Peyer's patch (tissue), 4 donors: Measurements from ENCODE around the gene DDX10. TPM values are rescaled to one million over a fixed set of nuclear protein-coding genes. Genes with fewer than 3 reads are reported as not detected.
A peak's percentile ranks its signal among the peaks of the same experiment; 100 is the strongest.

ENCODE experiments used
- DNase-seq, 3 donors: peaks; one replicate each; pipeline ENCODE4 v3.0.0-alpha.2; 2017 to 2019
- H3K27ac ChIP-seq, 4 donors: fragments of 200-600 bp; sonication (generic); one replicate each; pipeline ENCODE4 v1.5.1; 2016 to 2019
- H3K27me3 ChIP-seq, 2 donors: fragments of 200-600 bp; sonication (generic); one replicate each; pipeline ENCODE4 v1.5.1; 2019
- H3K36me3 ChIP-seq, 3 donors: fragments of 200-600 bp; sonication (generic); one replicate each; pipeline ENCODE4 v1.5.1; 2016 to 2019
- H3K4me1 ChIP-seq, 4 donors: fragments of 200-600 bp; sonication (generic); one replicate each; pipeline ENCODE4 v1.5.1; 2016 to 2019
- H3K4me3 ChIP-seq, 4 donors: fragments of 200-600 bp; sonication (generic); 1 replicate in 3 of 4; 2 replicates in 1 of 4; pipeline ENCODE4 v1.5.1; 2016 to 2019; ENCODE audit warnings: mild to moderate bottlenecking in 1 of 4
- H3K9me3 ChIP-seq, 4 donors: fragments of 200-600 bp; sonication (generic); one replicate each; pipeline ENCODE4 v1.5.1; 2016 to 2019; ENCODE audit warnings: mild to moderate bottlenecking in 1 of 4
- CTCF ChIP-seq, 6 experiments: fragments of 450-650 bp in 4 of 6; fragments of 200-600 bp in 2 of 6; sonication (generic) in 1 of 6; IDR thresholded peaks; one replicate each; pipeline ENCODE4 v1.5.1; 2017 to 2019; ENCODE audit warnings: antibody characterized with exemption in 6 of 6, mild to moderate bottlenecking in 3 of 6, moderate library complexity in 1 of 6
- POLR2A ChIP-seq, 2 donors: fragments of 450-650 bp; IDR thresholded peaks; one replicate each; pipeline ENCODE4 v1.5.1; 2017; ENCODE audit warnings: antibody characterized with exemption in 2 of 2, mild to moderate bottlenecking in 2 of 2, moderate library complexity in 2 of 2
- total RNA-seq, 4 donors: library from RNA; depleted of rRNA; stranded (reverse); fragments of >200 nt; gene quantifications; one replicate each; pipeline ENCODE4 v1.1.0, GENCODE V29; 2016

The DDX10 gene
- total RNA-seq, 4 donors from 2014 or later = 3.9 to 38.0 (median 16.5) TPM

GRCh38 chr11:108624196-108624925, 40.5 kb upstream of the DDX10 start:
- peak overlapping the region in 1 of 4 donors; percentile 39 for H3K27ac ChIP-seq
- H3K27me3 ChIP-seq = no peaks in the 10 kb centered on the region
- H3K36me3 ChIP-seq = no peaks in the 10 kb centered on the region
- no peak overlapping the region for H3K4me3 ChIP-seq
- no peak for DNase-seq
- H3K9me3 ChIP-seq = no peaks in the 10 kb centered on the region
- H3K4me1 ChIP-seq = no peaks in the 10 kb centered on the region
- TF ChIP-seq CTCF (IDR thresholded peaks at IDR 0.05) = no peak

GRCh38 chr11:108628326-108628725, 36.5 kb upstream of the DDX10 start:
- H3K27ac ChIP-seq = no peak overlapping the region
- TF ChIP-seq POLR2A (IDR thresholded peaks at IDR 0.05) = no peak
- TF ChIP-seq CTCF (IDR thresholded peaks at IDR 0.05) = no peak
- no peaks in the 10 kb centered on the region for H3K9me3 ChIP-seq
- H3K4me3 ChIP-seq = no peak overlapping the region
- no peaks in the 10 kb centered on the region for H3K4me1 ChIP-seq
- no peaks in the 10 kb centered on the region for H3K27me3 ChIP-seq
- H3K36me3 ChIP-seq = no peaks in the 10 kb centered on the region
- no peak for DNase-seq

- no peaks in the 10 kb centered on the region for H3K9me3 ChIP-seq
- no peak for TF ChIP-seq CTCF (IDR thresholded peaks at IDR 0.05)
- TF ChIP-seq POLR2A (IDR thresholded peaks at IDR 0.05) = no peak
- no peak for DNase-seq
- H3K4me3 ChIP-seq = no peak overlapping the region
- no peaks in the 10 kb centered on the region for H3K4me1 ChIP-seq
- H3K27ac ChIP-seq = no peak overlapping the region
- no peaks in the 10 kb centered on the region for H3K36me3 ChIP-seq
- H3K27me3 ChIP-seq = no peaks in the 10 kb centered on the region
These were observed 36.1 kb upstream of the DDX10 start for GRCh38 chr11:108628812-108629211.

- H3K4me1 ChIP-seq = no peaks in the 10 kb centered on the region
- H3K27ac ChIP-seq = no peak overlapping the region
- H3K9me3 ChIP-seq = no peaks in the 10 kb centered on the region
- TF ChIP-seq CTCF (IDR thresholded peaks at IDR 0.05) (no peak), POLR2A (IDR thresholded peaks at IDR 0.05) (no peak)
- no peak overlapping the region for H3K4me3 ChIP-seq
- DNase-seq = no peak
- no peaks in the 10 kb centered on the region for H3K36me3 ChIP-seq
- no peaks in the 10 kb centered on the region for H3K27me3 ChIP-seq
These were observed 35.6 kb upstream of the DDX10 start for GRCh38 chr11:108629274-108629673.

- no peak for DNase-seq
- Histone ChIP-seq H3K27ac (no peak overlapping the region), H3K4me1 (no peaks in the 10 kb centered on the region), H3K9me3 (no peaks in the 10 kb centered on the region), H3K36me3 (no peaks in the 10 kb centered on the region), H3K27me3 (no peaks in the 10 kb centered on the region), H3K4me3 (no peak overlapping the region)
- no peak for TF ChIP-seq CTCF (IDR thresholded peaks at IDR 0.05)
These were observed 32.7 kb upstream of the DDX10 start for GRCh38 chr11:108632041-108632704.
